PC-9 (cell line): ENCODE measurements around the gene MELK. TPM values are rescaled to one million over a fixed set of nuclear protein-coding genes. Genes with fewer than 3 reads are reported as not detected.
"Not testable (repeated sequence)": the region's sequence is repeated elsewhere in the genome, so short reads cannot be mapped to it uniquely, and the experiment has no call there.

Source experiments
- BruUV-seq: library from RNA; stranded (reverse); fragments of 400-500 nt; replicated peaks from 2 replicates; lab custom pipeline; 2021; lab: Mats Ljungman, UMichigan
- CTCF ChIA-PET: fragments of 300-600 bp; sonication (Branson Sonifier 250); formaldehyde crosslinking; loops from one replicate; lab custom pipeline; 2022; ENCODE audit warnings: antibody characterized with exemption; lab: Charles Lee
- POLR2A ChIA-PET: fragments of 300-600 bp; sonication (Branson Sonifier 250); formaldehyde crosslinking; loops from one replicate; lab custom pipeline; 2022; ENCODE audit warnings: antibody characterized with exemption; ENCODE audit not compliant: unreplicated experiment; lab: Charles Lee
- DNase-seq, 2 experiments: peaks; one replicate each; pipeline versions ENCODE4 v3.0.0 to v3.0.0-alpha.2; 2015 to 2022; ENCODE audit warnings: mixed read lengths in 1 of 2
- H2AFZ ChIP-seq: fragments of 200-600 bp; sonication (generic); 2 replicates; pipeline ENCODE4 v1.8.1; 2017; ENCODE audit warnings: antibody characterized with exemption
- H3F3A ChIP-seq: fragments of 200-600 bp; sonication (generic); 2 replicates; pipeline ENCODE4 v1.8.1; 2017; ENCODE audit warnings: antibody characterized with exemption, mild to moderate bottlenecking, low read depth; ENCODE audit not compliant: insufficient read depth
- H3K27ac ChIP-seq: fragments of 200-600 bp; sonication (generic); 2 replicates; pipeline ENCODE4 v1.6.1; 2016; ENCODE audit warnings: mixed run types
- H3K27me3 ChIP-seq: fragments of 200-600 bp; sonication (generic); 2 replicates; pipeline ENCODE4 v1.6.1; 2016; ENCODE audit warnings: low read depth, mixed run types; ENCODE audit not compliant: insufficient read depth
- H3K36me3 ChIP-seq: fragments of 200-600 bp; sonication (generic); 2 replicates; pipeline ENCODE4 v1.6.1; 2016; ENCODE audit warnings: low read depth, mixed run types
- H3K4me1 ChIP-seq: fragments of 200-600 bp; sonication (generic); replicated peaks from 2 replicates; pipeline ENCODE4 v1.6.1; 2016; ENCODE audit warnings: mixed run types; ENCODE audit not compliant: insufficient read depth
- H3K4me2 ChIP-seq: fragments of 200-600 bp; sonication (generic); 2 replicates; pipeline ENCODE4 v1.6.1; 2017; ENCODE audit warnings: mixed run types
- H3K4me3 ChIP-seq: fragments of 200-600 bp; sonication (generic); 2 replicates; pipeline ENCODE4 v1.6.1; 2016; ENCODE audit warnings: mixed run types
- H3K79me2 ChIP-seq: fragments of 200-600 bp; sonication (generic); 2 replicates; pipeline ENCODE4 v1.6.1; 2017; ENCODE audit warnings: low read depth, mixed run types
- H3K9me2 ChIP-seq: fragments of 200-600 bp; sonication (generic); 2 replicates; pipeline ENCODE4 v1.8.1; 2017; ENCODE audit warnings: mild to moderate bottlenecking; ENCODE audit not compliant: insufficient read depth
- H3K9me3 ChIP-seq: fragments of 200-600 bp; sonication (generic); 2 replicates; pipeline ENCODE4 v1.8.1; 2016; ENCODE audit warnings: low read depth; ENCODE audit not compliant: insufficient read depth
- H4K20me1 ChIP-seq: fragments of 200-600 bp; sonication (generic); 2 replicates; pipeline ENCODE4 v1.8.1; 2017; ENCODE audit not compliant: insufficient read depth
- EZH2 ChIP-seq: fragments of 200-600 bp; sonication (generic); IDR thresholded peaks from 2 replicates; pipeline ENCODE4 v1.8.0; 2017; ENCODE audit warnings: antibody characterized with exemption, low read depth
- intact Hi-C: fragments of 100-400 bp; cut with micrococcal nuclease; formaldehyde crosslinking; loops from one replicate; pipeline ENCODE4 v1.10.0; 2022; ENCODE audit not compliant: unreplicated experiment
- total RNA-seq: library from RNA; stranded (reverse); gene quantifications from 2 replicates; pipeline ENCODE4 v1.2.3, GENCODE V29; 2021
- TF ChIP-seq, protein P1 (sequence below): fragments of 200-600 bp; sonication (generic); conservative IDR thresholded peaks from 2 replicates; pipeline ENCODE4 v1.6.1; 2017; ENCODE audit warnings: mixed run types, antibody characterized with exemption, mild to moderate bottlenecking, moderate library complexity

MELK gene
- total RNA-seq, 1 experiment from 2014 or later: 48.1 TPM

DNA sequence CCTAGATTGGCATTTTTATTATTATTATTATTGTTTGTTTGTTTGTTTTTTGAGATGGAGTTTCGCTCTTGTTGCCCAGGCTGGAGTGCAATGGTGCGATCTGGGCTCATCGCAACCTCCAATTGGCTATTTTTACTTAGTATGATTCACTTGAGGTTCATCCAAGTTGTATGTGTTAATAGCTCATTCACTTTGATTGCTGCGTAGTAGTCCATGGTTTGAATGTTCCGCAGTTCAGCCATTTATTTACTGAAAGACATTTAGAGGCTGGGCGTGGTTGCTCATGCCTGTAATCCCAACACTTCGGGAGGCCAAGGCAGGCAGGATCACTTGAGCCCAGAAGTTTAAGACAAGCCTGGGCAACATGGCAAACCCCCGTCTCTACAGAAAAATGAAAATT is 22.6 kb upstream of the MELK start:
- TF ChIP-seq, protein P1, sequence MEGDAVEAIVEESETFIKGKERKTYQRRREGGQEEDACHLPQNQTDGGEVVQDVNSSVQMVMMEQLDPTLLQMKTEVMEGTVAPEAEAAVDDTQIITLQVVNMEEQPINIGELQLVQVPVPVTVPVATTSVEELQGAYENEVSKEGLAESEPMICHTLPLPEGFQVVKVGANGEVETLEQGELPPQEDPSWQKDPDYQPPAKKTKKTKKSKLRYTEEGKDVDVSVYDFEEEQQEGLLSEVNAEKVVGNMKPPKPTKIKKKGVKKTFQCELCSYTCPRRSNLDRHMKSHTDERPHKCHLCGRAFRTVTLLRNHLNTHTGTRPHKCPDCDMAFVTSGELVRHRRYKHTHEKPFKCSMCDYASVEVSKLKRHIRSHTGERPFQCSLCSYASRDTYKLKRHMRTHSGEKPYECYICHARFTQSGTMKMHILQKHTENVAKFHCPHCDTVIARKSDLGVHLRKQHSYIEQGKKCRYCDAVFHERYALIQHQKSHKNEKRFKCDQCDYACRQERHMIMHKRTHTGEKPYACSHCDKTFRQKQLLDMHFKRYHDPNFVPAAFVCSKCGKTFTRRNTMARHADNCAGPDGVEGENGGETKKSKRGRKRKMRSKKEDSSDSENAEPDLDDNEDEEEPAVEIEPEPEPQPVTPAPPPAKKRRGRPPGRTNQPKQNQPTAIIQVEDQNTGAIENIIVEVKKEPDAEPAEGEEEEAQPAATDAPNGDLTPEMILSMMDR: no peak
- TF ChIP-seq EZH2: no peak
- H3K36me3 ChIP-seq: no peaks in the 10 kb centered on the region
- no peaks in the 10 kb centered on the region for H4K20me1 ChIP-seq
- no peaks in the 10 kb centered on the region for H3K27me3 ChIP-seq
- no peak overlapping the region for H3K27ac ChIP-seq
- H3K79me2 ChIP-seq: no peaks in the 10 kb centered on the region
- H3K4me1 ChIP-seq: no peaks in the 10 kb centered on the region
- no TSS peak for BruUV-seq
- H3F3A ChIP-seq: no peaks in the 10 kb centered on the region
- H3K4me2 ChIP-seq: no peak overlapping the region
- no peak for DNase-seq
- intact Hi-C loops: no loop called here
- CTCF ChIA-PET: interaction anchor here (0.6 kb wide), 2 partner anchors 36 to 545 kb away, joined by 3 to 6 read pairs; no protein-coding TSS in a partner anchor
- H3K9me2 ChIP-seq: no peaks in the 10 kb centered on the region
- H2AFZ ChIP-seq: no peak overlapping the region
- no peak overlapping the region for H3K4me3 ChIP-seq
- POLR2A ChIA-PET: interaction anchor here (0.6 kb wide), 1 partner anchor 822 kb away, joined by 3 read pairs; no protein-coding TSS in a partner anchor
- no peaks in the 10 kb centered on the region for H3K9me3 ChIP-seq

DNA sequence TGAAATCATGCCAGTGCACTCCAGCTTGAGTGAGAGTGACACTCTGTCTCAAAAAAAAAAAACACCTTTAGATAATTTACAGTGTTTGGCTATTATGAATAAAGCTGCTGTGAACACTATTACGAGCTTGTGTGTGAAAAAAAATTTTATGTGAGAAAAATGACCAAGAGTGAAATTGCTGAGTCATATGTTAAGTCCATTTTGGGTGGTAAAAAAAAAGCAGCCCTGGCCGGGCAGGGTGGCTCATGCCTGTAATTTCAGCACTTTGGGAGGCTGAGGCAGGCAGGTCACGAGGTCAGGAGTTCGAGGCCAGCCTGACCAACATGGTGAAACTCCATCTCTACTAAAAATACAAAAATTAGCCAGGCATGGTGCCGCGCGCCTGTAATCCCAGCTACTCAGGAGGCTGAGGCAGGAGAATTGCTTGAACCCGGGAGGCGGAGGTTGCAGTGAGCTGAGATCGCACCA is 22.0 kb upstream of the MELK start:
- H3F3A ChIP-seq, H3K9me2 ChIP-seq, H3K4me2 ChIP-seq, H3K27me3 ChIP-seq, H3K4me3 ChIP-seq, H2AFZ ChIP-seq, DNase-seq, H4K20me1 ChIP-seq, H3K27ac ChIP-seq, H3K36me3 ChIP-seq, H3K4me1 ChIP-seq, intact Hi-C loops, H3K79me2 ChIP-seq, H3K9me3 ChIP-seq, BruUV-seq: not testable (repeated sequence)
- ChIA-PET CTCF (interaction anchor here (0.6 kb wide), 1 partner anchor 545 kb away, joined by 3 read pairs; no protein-coding TSS in a partner anchor), POLR2A (interaction anchor here (0.6 kb wide), 1 partner anchor 823 kb away, joined by 3 read pairs; no protein-coding TSS in a partner anchor)

DNA sequence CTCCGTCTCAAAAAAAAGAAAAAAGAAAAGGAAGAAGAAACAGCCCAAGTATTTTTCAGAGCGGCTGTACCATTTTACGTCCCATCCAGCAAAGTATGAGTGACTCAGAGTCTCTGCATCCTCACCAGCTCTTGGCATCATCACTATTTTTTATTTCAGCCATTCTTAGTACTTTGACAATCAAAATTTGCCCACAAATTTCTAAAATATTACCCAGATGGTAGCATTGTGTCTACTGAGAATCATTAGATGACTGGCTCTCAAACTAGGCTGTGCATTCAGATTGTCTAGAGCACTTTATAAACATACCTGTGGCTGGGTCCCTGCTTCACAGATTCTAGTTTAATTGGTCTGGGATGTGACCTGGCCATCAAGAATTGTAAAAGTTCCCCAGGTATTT is 21.6 kb upstream of the MELK start:
- no peaks in the 10 kb centered on the region for H4K20me1 ChIP-seq
- H3K9me2 ChIP-seq: no peaks in the 10 kb centered on the region
- TF ChIP-seq, protein P1: no peak
- no peak for TF ChIP-seq EZH2
- intact Hi-C loops: no loop called here
- no peaks in the 10 kb centered on the region for H3K27me3 ChIP-seq
- no peaks in the 10 kb centered on the region for H3K36me3 ChIP-seq
- H3K4me1 ChIP-seq: no peaks in the 10 kb centered on the region
- no peak overlapping the region for H3K4me2 ChIP-seq
- peak in 1 of 2 experiments; percentile 35 for DNase-seq
- no peaks in the 10 kb centered on the region for H3K79me2 ChIP-seq
- ChIA-PET POLR2A (no interaction called here), CTCF (no interaction called here)
- no peak overlapping the region for H2AFZ ChIP-seq
- H3K27ac ChIP-seq: no peak overlapping the region
- no peaks in the 10 kb centered on the region for H3K9me3 ChIP-seq
- H3K4me3 ChIP-seq: no peak overlapping the region
- no TSS peak for BruUV-seq
- H3F3A ChIP-seq: no peaks in the 10 kb centered on the region

DNA sequence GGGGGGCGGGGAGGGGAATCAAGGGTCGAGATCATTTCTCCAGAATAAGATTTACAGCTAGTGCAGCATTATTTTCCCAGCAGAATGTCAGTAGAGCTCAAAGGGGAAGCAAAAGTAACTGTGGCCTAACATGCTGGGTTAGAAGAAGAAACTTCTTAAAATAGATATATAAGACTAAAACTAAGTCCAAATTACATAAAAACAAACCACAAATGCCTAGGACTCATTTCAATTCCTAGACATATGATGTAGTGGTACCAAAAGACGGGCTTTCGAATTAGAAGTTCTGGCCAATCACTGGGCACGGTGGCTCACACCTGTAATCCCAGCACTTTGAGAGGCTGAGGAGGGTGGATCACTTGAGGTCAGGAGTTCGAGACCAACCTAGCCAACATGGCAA is 20.8 kb upstream of the MELK start:
- Histone ChIP-seq H3K9me3 (no peaks in the 10 kb centered on the region), H3K4me3 (no peak overlapping the region), H2AFZ (no peak overlapping the region), H4K20me1 (no peaks in the 10 kb centered on the region), H3K9me2 (no peaks in the 10 kb centered on the region), H3K4me1 (no peaks in the 10 kb centered on the region), H3K79me2 (no peaks in the 10 kb centered on the region), H3K36me3 (no peaks in the 10 kb centered on the region), H3F3A (no peaks in the 10 kb centered on the region), H3K27me3 (no peaks in the 10 kb centered on the region), H3K27ac (no peak overlapping the region), H3K4me2 (no peak overlapping the region)
- ChIA-PET CTCF (no interaction called here), POLR2A (interaction anchor here (0.6 kb wide), 1 partner anchor 68 kb away, joined by 3 read pairs; no protein-coding TSS in a partner anchor)
- no peak for DNase-seq
- BruUV-seq: no TSS peak
- TF ChIP-seq, protein P1: no peak
- no peak for TF ChIP-seq EZH2
- intact Hi-C loops: no loop called here
